SK-N-MC (cell line): Measurements from ENCODE around the gene CLPSL1.

Experiments used
- DNase-seq: peaks from one replicate; pipeline ENCODE4 v3.0.0-alpha.2; 2011; ENCODE audit warnings: low read depth, low spot score
- H3K27ac ChIP-seq: fragments of 200-600 bp; sonication (generic); 2 replicates; pipeline ENCODE4 v1.5.1; 2016; ENCODE audit warnings: mixed run types
- H3K36me3 ChIP-seq: fragments of 200-600 bp; sonication (generic); 2 replicates; pipeline ENCODE4 v1.6.1; 2017; ENCODE audit warnings: antibody characterized with exemption, low read length, mixed read lengths; ENCODE audit not compliant: insufficient read depth
- H3K4me3 ChIP-seq: fragments of 200-600 bp; sonication (generic); 2 replicates; pipeline ENCODE4 v1.5.1; 2016
- H3K9ac ChIP-seq: fragments of 200-600 bp; sonication (generic); 2 replicates; pipeline ENCODE4 v1.8.0; 2017; ENCODE audit warnings: mixed run types, mixed read lengths; ENCODE audit not compliant: insufficient read length
- H3K9me3 ChIP-seq: fragments of 200-600 bp; sonication (generic); 2 replicates; pipeline ENCODE4 v1.6.1; 2017; ENCODE audit warnings: low read depth, mild to moderate bottlenecking, antibody characterized with exemption, low read length, moderate library complexity, mixed read lengths
- EZH2 ChIP-seq: fragments of 200-600 bp; sonication (generic); IDR thresholded peaks from one replicate; pipeline ENCODE4 v1.6.1; 2017; ENCODE audit warnings: antibody characterized with exemption
- FOXP2 ChIP-seq: optimal IDR thresholded peaks from 2 replicates; pipeline ENCODE3; 2011; ENCODE audit warnings: mild to moderate bottlenecking, moderate library complexity; ENCODE audit not compliant: insufficient read depth; ENCODE audit errors: extremely low read length, control extremely low read depth
- POLR2AphosphoS5 ChIP-seq: IDR thresholded peaks from 2 replicates; pipeline ENCODE4 v1.6.1; 2012; ENCODE audit warnings: mild to moderate bottlenecking, low read depth, low read length, borderline replicate concordance

CLPSL1 gene

GRCh38 chr6:35817515-35817914 is 36.7 kb downstream of the CLPSL1 start:
- TF ChIP-seq POLR2AphosphoS5 (no peak), FOXP2 (no peak), EZH2 (no peak)
- Histone ChIP-seq H3K9me3 (no peaks in the 10 kb centered on the region), H3K36me3 (no peaks in the 10 kb centered on the region), H3K27ac (no peak overlapping the region), H3K9ac (no peak overlapping the region), H3K4me3 (no peak overlapping the region)
- DNase-seq: no peak

GRCh38 chr6:35823601-35824000 is 42.8 kb downstream of the CLPSL1 start:
- Histone ChIP-seq H3K9me3 (no peaks in the 10 kb centered on the region), H3K27ac (no peak overlapping the region), H3K4me3 (no peak overlapping the region), H3K36me3 (no peaks in the 10 kb centered on the region), H3K9ac (no peak overlapping the region)
- no peak for TF ChIP-seq POLR2AphosphoS5
- no peak for TF ChIP-seq FOXP2
- no peak for DNase-seq

GRCh38 chr6:35824552-35825192 is 43.9 kb downstream of the CLPSL1 start:
- Histone ChIP-seq H3K9me3 (no peaks in the 10 kb centered on the region), H3K4me3 (no peak overlapping the region), H3K27ac (no peak overlapping the region), H3K9ac (no peak overlapping the region), H3K36me3 (no peaks in the 10 kb centered on the region)
- TF ChIP-seq FOXP2: no peak
- no peak for TF ChIP-seq POLR2AphosphoS5
- TF ChIP-seq EZH2: no peak
- DNase-seq: no peak

- TF ChIP-seq FOXP2: no peak
- no peak for TF ChIP-seq EZH2
- no peak for TF ChIP-seq POLR2AphosphoS5
- Histone ChIP-seq H3K9me3 (no peaks in the 10 kb centered on the region), H3K4me3 (no peak overlapping the region), H3K36me3 (peaks cover 11% of the 10 kb centered on the region), H3K27ac (no peak overlapping the region), H3K9ac (no peak overlapping the region)
- no peak for DNase-seq
These were observed 48.5 kb downstream of the CLPSL1 start for GRCh38 chr6:35829306-35829705.

- no peaks in the 10 kb centered on the region for H3K9me3 ChIP-seq
- no peak for DNase-seq
- H3K36me3 ChIP-seq: peaks cover 19% of the 10 kb centered on the region
- no peak for TF ChIP-seq EZH2
- TF ChIP-seq FOXP2: no peak
- no peak for TF ChIP-seq POLR2AphosphoS5
- H3K27ac ChIP-seq: no peak overlapping the region
- H3K4me3 ChIP-seq: no peak overlapping the region
- no peak overlapping the region for H3K9ac ChIP-seq
These were observed 50.6 kb downstream of the CLPSL1 start for GRCh38 chr6:35831257-35832007.

GRCh38 chr6:35833536-35833935 is 52.7 kb downstream of the CLPSL1 start:
- no peak for DNase-seq
- Histone ChIP-seq H3K4me3 (no peak overlapping the region), H3K9me3 (no peaks in the 10 kb centered on the region), H3K9ac (no peak overlapping the region), H3K27ac (no peak overlapping the region), H3K36me3 (peaks cover 25% of the 10 kb centered on the region)
- TF ChIP-seq FOXP2 (no peak), EZH2 (no peak), POLR2AphosphoS5 (no peak)
